CD4-positive, alpha-beta memory T cell (primary cell): Measurements from ENCODE around the gene SLC43A3. TPM values are rescaled to one million over a fixed set of nuclear protein-coding genes. Genes with fewer than 3 reads are reported as not detected.

Source experiments
- CTCF ChIA-PET: fragments of 350-600 bp; sonication (Branson Sonifier 250); formaldehyde crosslinking; loops from one replicate; lab custom pipeline; 2021; ENCODE audit warnings: inconsistent platforms; ENCODE audit not compliant: partially characterized antibody; lab: Charles Lee
- POLR2A ChIA-PET: fragments of 350-600 bp; sonication (Branson Sonifier 250); formaldehyde crosslinking; loops from one replicate; lab custom pipeline; 2021; ENCODE audit not compliant: partially characterized antibody; lab: Charles Lee
- DNase-seq, 5 donors: peaks; one replicate each; pipeline versions ENCODE4 v3.0.0 to v3.0.0-alpha.2; 2020 to 2022; ENCODE audit warnings: mixed read lengths in 1 of 5
- H3K27ac ChIP-seq: one replicate; pipeline ENCODE4 v1.7.0; 2013; ENCODE audit warnings: low read depth, low read length
- H3K27me3 ChIP-seq: 2 replicates; pipeline ENCODE4 v1.7.0; 2013; ENCODE audit warnings: mild to moderate bottlenecking, low read length, moderate library complexity; ENCODE audit not compliant: insufficient read depth
- H3K36me3 ChIP-seq: 2 replicates; pipeline ENCODE4 v1.7.0; 2013; ENCODE audit warnings: mild to moderate bottlenecking, low read length, moderate library complexity; ENCODE audit not compliant: insufficient read depth
- H3K4me1 ChIP-seq: 2 replicates; pipeline ENCODE4 v1.7.0; 2013; ENCODE audit warnings: mild to moderate bottlenecking, low read length, moderate library complexity; ENCODE audit not compliant: insufficient read depth
- H3K4me3 ChIP-seq, 2 donors: one replicate each; pipeline ENCODE4 v1.7.0; 2013; ENCODE audit warnings: low read length in 2 of 2, mild to moderate bottlenecking in 1 of 2
- H3K9me3 ChIP-seq, 2 donors: one replicate each; pipeline ENCODE4 v1.7.0; 2013; ENCODE audit warnings: low read length in 2 of 2, control low read depth in 1 of 2; ENCODE audit not compliant: control insufficient read depth in 1 of 2
- H3K27ac Mint-ChIP-seq, 7 donors: one replicate each; pipeline ENCODE4 v1.8.0; 2020 to 2021; ENCODE audit warnings: mixed read lengths in 7 of 7, mild to moderate bottlenecking in 6 of 7, inconsistent platforms in 3 of 7, moderate library complexity in 3 of 7
- H3K27me3 Mint-ChIP-seq, 2 donors: one replicate each; pipeline ENCODE4 v1.8.0; 2020 to 2021; ENCODE audit warnings: mixed read lengths in 2 of 2
- H3K36me3 Mint-ChIP-seq, 2 donors: one replicate each; pipeline ENCODE4 v1.8.0; 2020 to 2021; ENCODE audit warnings: mixed read lengths in 2 of 2, inconsistent platforms in 1 of 2, mild to moderate bottlenecking in 1 of 2
- H3K4me1 Mint-ChIP-seq, 4 donors: one replicate each; pipeline ENCODE4 v1.8.0; 2020 to 2021; ENCODE audit warnings: mixed read lengths in 4 of 4, mild to moderate bottlenecking in 1 of 4
- H3K4me3 Mint-ChIP-seq, 8 donors: one replicate each; pipeline ENCODE4 v1.8.0; 2020 to 2021; ENCODE audit warnings: mixed read lengths in 8 of 8, mild to moderate bottlenecking in 7 of 8, moderate library complexity in 6 of 8, inconsistent platforms in 3 of 8
- H3K9me3 Mint-ChIP-seq, 8 donors: one replicate each; pipeline ENCODE4 v1.8.0; 2020 to 2021; ENCODE audit warnings: mixed read lengths in 8 of 8, mild to moderate bottlenecking in 5 of 8, inconsistent platforms in 3 of 8, moderate library complexity in 1 of 8
- intact Hi-C: fragments of 100-400 bp; cut with micrococcal nuclease; formaldehyde crosslinking; loops from one replicate; pipeline ENCODE4 v1.15.1; 2023
- polyA plus RNA-seq, 2 donors: library from polyadenylated mRNA; unstranded; fragments of 300-500 nt; fragmentation: Illumina TruSeq; gene quantifications; one replicate each; pipeline ENCODE4 v1.2.3, GENCODE V29; 2021
- total RNA-seq, 2 experiments: library from RNA; stranded (reverse); gene quantifications; one replicate each; pipeline ENCODE4 v1.2.3, GENCODE V29; 2021

SLC43A3 gene
- total and polyA plus RNA-seq, 4 experiments from 2014 or later = 15.1 to 18.5 (median 16.7) TPM

DNA sequence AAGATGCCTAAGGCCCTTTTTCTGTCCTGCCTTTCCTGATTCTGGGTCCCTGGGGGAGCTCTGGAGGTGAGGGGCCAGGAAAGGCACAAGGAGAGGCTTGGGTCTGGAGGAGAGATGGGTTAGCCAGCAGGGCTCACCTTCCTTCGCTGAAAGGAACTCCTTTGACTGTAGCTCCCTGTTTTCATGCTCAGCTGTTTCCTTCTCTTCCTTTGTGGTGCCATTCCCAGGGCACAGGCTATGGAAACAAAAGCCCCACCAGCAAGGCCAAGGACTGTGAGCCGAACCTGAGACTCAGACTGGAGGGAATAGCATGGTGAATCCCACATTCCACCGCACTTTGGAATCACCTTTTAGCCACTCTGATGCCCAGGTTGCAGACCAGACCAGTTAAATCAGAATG is 10.5 kb downstream of the SLC43A3 start:
- CTCF ChIA-PET = no interaction called here
- Histone ChIP-seq H3K36me3 (peaks cover 36% of the 10 kb centered on the region), H3K4me1 (no peaks in the 10 kb centered on the region), H3K9me3 (no peaks in the 10 kb centered on the region), H3K27ac (no peak overlapping the region), H3K27me3 (no peaks in the 10 kb centered on the region), H3K4me3 (no peak overlapping the region)
- no peak for DNase-seq
- intact Hi-C loops = no loop called here
- Mint-ChIP-seq H3K4me3 (no peak overlapping the region), H3K27me3 (no peaks in the 10 kb centered on the region), H3K4me1 (peaks cover 0 to 4% (median 2%) of the 10 kb centered on the region in 4 donors), H3K27ac (peak overlapping the region in 1 of 7 donors; percentile 18), H3K36me3 (peaks cover 58 to 70% of the 10 kb centered on the region in 2 donors), H3K9me3 (no peaks in the 10 kb centered on the region)
- POLR2A ChIA-PET = interaction anchor here (1.6 kb wide), 1 partner anchor 9 kb away, joined by 5 read pairs; no protein-coding TSS in a partner anchor

DNA sequence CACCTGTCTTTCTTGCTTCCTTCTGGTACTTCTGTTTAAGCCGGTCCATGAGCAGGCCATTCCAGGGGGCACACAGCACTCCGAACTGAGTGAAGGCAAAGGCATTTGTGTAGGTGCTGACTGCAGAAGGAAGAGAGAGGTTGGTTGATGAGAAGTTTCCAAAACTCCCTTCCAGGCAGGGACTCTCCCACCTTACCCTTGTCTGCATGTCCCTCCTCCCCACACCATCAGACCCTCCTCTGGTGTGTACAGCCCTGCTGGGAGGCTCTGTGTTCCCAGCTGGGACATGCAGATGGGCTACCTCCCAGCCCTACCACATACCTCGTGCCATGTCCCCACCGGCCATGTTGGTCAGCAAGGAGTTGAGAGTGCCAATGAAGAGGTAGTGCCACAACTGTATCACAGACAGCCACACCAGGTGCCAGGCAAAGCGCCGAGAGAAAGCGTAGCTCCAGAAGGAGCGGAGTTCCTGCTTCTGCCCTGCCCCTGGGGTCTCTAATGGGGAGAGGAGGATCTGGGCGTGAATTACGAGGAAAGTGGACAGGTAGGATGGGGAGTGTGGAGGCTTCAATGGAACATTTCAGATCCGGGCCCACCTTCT is 12.2 kb downstream of the SLC43A3 start:
- H3K27ac ChIP-seq = no peak overlapping the region
- DNase-seq = no peak
- ChIA-PET CTCF (no interaction called here), POLR2A (no interaction called here)
- H3K4me3 ChIP-seq = no peak overlapping the region
- Mint-ChIP-seq H3K9me3 (no peaks in the 10 kb centered on the region), H3K27me3 (no peaks in the 10 kb centered on the region), H3K4me1 (peaks cover 0 to 4% (median under 1%) of the 10 kb centered on the region in 4 donors), H3K36me3 (peaks cover 64 to 72% of the 10 kb centered on the region in 2 donors), H3K4me3 (no peak overlapping the region), H3K27ac (peak overlapping the region in 2 of 7 donors; percentile 35 to 75)
- intact Hi-C loops = no loop called here
- no peaks in the 10 kb centered on the region for H3K27me3 ChIP-seq
- no peaks in the 10 kb centered on the region for H3K9me3 ChIP-seq
- H3K4me1 ChIP-seq = no peaks in the 10 kb centered on the region
- peaks cover 37% of the 10 kb centered on the region for H3K36me3 ChIP-seq

DNA sequence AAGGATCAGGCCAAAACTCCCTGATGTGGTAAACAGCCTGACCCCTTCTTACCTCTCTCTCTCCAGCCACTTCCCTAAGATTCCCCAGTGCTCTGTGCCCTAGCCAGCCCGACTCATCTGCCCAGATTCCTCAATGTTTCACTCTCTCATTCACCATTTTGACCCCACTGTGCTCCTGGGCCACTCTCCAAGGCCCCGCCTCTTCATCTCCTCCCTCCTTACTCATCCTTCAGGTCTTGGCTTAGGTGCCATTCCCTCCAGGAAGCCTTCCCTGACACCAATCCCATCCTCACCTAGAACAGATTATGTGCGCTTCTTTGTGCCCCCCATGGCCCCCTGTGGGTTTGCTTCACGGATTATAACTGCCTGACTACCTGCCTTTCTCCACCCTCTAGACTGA is 13.2 kb downstream of the SLC43A3 start:
- POLR2A ChIA-PET = no interaction called here
- Mint-ChIP-seq H3K36me3 (peaks cover 66 to 72% of the 10 kb centered on the region in 2 donors), H3K9me3 (no peaks in the 10 kb centered on the region), H3K27ac (peak overlapping the region in 2 of 7 donors; percentile 52 to 68), H3K4me1 (peaks cover 0 to 5% (median under 1%) of the 10 kb centered on the region in 4 donors), H3K4me3 (no peak overlapping the region), H3K27me3 (no peaks in the 10 kb centered on the region)
- H3K9me3 ChIP-seq = no peaks in the 10 kb centered on the region
- H3K27me3 ChIP-seq = no peaks in the 10 kb centered on the region
- CTCF ChIA-PET = no interaction called here
- intact Hi-C loops = no loop called here
- H3K36me3 ChIP-seq = peaks cover 45% of the 10 kb centered on the region
- no peak overlapping the region for H3K27ac ChIP-seq
- no peak for DNase-seq
- H3K4me1 ChIP-seq = no peaks in the 10 kb centered on the region
- no peak overlapping the region for H3K4me3 ChIP-seq

DNA sequence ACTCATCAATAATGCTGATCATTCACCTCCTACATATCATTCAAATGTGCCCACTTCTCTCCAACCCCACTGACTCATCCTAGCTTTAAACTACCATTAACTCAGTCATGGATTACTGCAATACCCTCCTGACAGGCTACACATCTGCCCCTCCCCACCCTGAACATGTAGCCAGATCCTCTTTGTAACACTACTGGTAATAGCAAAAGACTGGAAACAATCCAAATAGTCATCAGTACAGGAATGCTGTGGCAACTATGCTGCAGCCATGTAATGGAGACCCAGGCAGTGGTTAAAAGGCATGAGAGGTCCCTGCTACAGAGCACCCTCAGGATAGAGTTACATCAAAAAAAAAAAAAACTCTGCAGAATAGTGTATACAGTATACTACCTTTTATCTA is 16.6 kb downstream of the SLC43A3 start:
- ChIA-PET CTCF (no interaction called here), POLR2A (no interaction called here)
- Mint-ChIP-seq H3K4me3 (no peak overlapping the region), H3K36me3 (peaks cover 62 to 65% of the 10 kb centered on the region in 2 donors), H3K27ac (no peak overlapping the region), H3K9me3 (no peaks in the 10 kb centered on the region), H3K27me3 (no peaks in the 10 kb centered on the region), H3K4me1 (peaks cover 9 to 17% (median 10%) of the 10 kb centered on the region in 4 donors)
- no peak for DNase-seq
- Histone ChIP-seq H3K9me3 (no peaks in the 10 kb centered on the region), H3K36me3 (peaks cover 39% of the 10 kb centered on the region), H3K4me3 (no peak overlapping the region), H3K27me3 (no peaks in the 10 kb centered on the region), H3K27ac (no peak overlapping the region), H3K4me1 (peaks cover 8% of the 10 kb centered on the region)
- intact Hi-C loops = no loop called here

DNA sequence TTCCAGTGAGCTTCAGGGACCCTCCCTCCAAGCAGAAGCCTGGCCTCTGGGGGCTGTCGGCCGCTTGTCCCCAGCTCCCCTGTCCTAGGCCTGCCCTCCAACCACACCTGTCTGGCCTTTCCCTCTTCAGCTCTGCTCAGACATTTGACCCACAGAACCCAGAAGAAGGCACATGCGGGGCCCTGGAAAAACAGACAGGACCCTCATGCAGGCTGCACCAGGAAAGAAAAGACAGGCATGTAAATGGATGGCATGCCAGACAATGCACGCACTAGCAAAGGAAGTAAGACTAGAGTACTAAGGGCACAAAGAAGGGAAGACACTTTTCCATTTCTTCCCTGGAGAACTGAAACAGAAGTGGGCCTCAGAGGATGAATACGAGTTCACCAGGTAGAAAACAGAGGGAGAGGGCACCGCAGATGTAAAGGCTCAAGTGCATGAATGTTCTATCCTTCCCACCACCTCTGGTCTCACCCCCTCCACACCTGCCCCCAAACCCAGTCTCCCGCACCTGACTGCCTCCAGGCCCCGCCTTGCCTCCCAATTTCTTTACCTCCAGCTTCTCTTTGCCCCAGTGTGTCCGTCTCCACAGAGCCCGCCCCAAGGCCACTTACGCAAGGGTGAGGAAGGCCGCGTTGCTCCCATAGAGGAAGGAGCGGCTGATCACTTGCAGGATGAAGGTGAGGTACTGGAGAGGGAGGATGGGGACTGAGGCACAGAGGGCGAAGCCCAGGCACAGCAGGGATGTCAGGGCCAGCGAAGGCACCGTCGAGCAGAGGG is 17.4 kb downstream of the SLC43A3 start:
- H3K9me3 ChIP-seq = no peaks in the 10 kb centered on the region
- H3K27me3 Mint-ChIP-seq = no peaks in the 10 kb centered on the region
- H3K4me3 ChIP-seq = no peak overlapping the region
- no peak overlapping the region for H3K4me3 Mint-ChIP-seq
- DNase-seq = no peak
- peaks cover 39% of the 10 kb centered on the region for H3K36me3 ChIP-seq
- H3K9me3 Mint-ChIP-seq = no peaks in the 10 kb centered on the region
- CTCF ChIA-PET = no interaction called here
- peaks cover 54 to 58% of the 10 kb centered on the region in 2 donors for H3K36me3 Mint-ChIP-seq
- peaks cover 9 to 17% (median 10%) of the 10 kb centered on the region in 4 donors for H3K4me1 Mint-ChIP-seq
- H3K27ac Mint-ChIP-seq = peak overlapping the region in 1 of 7 donors; percentile 25
- intact Hi-C loops = no loop called here
- H3K27me3 ChIP-seq = no peaks in the 10 kb centered on the region
- no peak overlapping the region for H3K27ac ChIP-seq
- POLR2A ChIA-PET = no interaction called here
- peaks cover 8% of the 10 kb centered on the region for H3K4me1 ChIP-seq

DNA sequence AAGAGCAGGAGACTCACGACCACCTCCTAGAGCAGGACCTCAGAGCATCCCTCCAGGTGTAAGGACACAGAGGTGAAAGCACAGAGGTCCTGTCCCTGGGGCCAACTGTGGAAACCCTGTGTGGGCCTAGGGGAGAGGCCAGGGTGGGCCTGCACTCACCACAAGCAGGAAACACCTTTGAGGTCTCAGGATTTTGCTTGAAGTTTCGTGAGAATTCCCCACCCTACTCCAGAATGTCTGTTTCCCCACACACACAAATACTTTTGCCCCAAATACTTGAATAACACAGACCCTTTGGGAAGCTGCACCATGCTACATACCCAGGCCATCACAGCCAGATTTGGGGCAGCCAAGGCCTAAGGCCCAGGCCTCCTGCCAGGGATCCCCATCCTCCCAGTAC is 18.1 kb downstream of the SLC43A3 start:
- POLR2A ChIA-PET = no interaction called here
- peaks cover 35% of the 10 kb centered on the region for H3K36me3 ChIP-seq
- H3K27me3 Mint-ChIP-seq = no peaks in the 10 kb centered on the region
- no peaks in the 10 kb centered on the region for H3K9me3 Mint-ChIP-seq
- H3K9me3 ChIP-seq = no peaks in the 10 kb centered on the region
- H3K27ac ChIP-seq = no peak overlapping the region
- DNase-seq = no peak
- peaks cover 9 to 17% (median 10%) of the 10 kb centered on the region in 4 donors for H3K4me1 Mint-ChIP-seq
- H3K27ac Mint-ChIP-seq = no peak overlapping the region
- CTCF ChIA-PET = interaction anchor here (0.9 kb wide), 1 partner anchor 49 kb away, joined by 4 read pairs; no protein-coding TSS in a partner anchor
- intact Hi-C loops = no loop called here
- H3K36me3 Mint-ChIP-seq = peaks cover 50 to 51% of the 10 kb centered on the region in 2 donors
- H3K27me3 ChIP-seq = no peaks in the 10 kb centered on the region
- no peak overlapping the region for H3K4me3 Mint-ChIP-seq
- no peak overlapping the region for H3K4me3 ChIP-seq
- H3K4me1 ChIP-seq = peaks cover 8% of the 10 kb centered on the region

DNA sequence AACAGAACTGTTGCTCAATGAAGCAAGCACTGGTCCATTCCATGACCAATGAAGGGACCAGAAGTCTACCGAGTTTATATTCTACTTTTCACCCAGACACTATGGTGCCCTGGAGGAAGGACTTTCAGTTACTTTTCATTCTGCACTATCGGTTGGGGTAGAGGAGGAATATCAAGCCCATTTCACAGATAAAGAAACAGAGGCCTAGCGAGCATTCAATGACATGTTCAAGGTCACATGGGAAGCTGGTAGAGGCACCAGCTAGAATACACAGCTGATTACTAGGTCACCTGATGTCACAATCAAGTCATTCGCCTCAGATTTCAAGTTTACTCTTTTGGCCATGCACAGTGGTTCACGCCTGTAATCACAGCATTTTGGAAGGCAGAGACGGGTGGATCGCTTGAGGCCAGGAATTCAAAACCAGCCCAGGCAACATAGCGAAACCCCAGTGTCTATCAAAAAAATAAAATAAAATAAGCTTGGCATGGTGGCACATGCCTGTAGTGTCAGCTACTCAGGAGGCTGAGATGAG is 18.9 kb downstream of the SLC43A3 start:
- no peaks in the 10 kb centered on the region for H3K27me3 ChIP-seq
- H3K9me3 Mint-ChIP-seq = no peaks in the 10 kb centered on the region
- intact Hi-C loops = no loop called here
- H3K27me3 Mint-ChIP-seq = no peaks in the 10 kb centered on the region
- H3K36me3 ChIP-seq = peaks cover 30% of the 10 kb centered on the region
- no peaks in the 10 kb centered on the region for H3K9me3 ChIP-seq
- H3K36me3 Mint-ChIP-seq = peaks cover 42 to 44% of the 10 kb centered on the region in 2 donors
- H3K4me3 Mint-ChIP-seq = no peak overlapping the region
- no peak for DNase-seq
- peak overlapping the region in 1 of 7 donors; percentile 55 for H3K27ac Mint-ChIP-seq
- peaks cover 8% of the 10 kb centered on the region for H3K4me1 ChIP-seq
- CTCF ChIA-PET = interaction anchor here (0.9 kb wide), 1 partner anchor 50 kb away, joined by 4 read pairs; no protein-coding TSS in a partner anchor
- POLR2A ChIA-PET = no interaction called here
- H3K27ac ChIP-seq = no peak overlapping the region
- peaks cover 5 to 17% (median 10%) of the 10 kb centered on the region in 4 donors for H3K4me1 Mint-ChIP-seq
- H3K4me3 ChIP-seq = no peak overlapping the region
